Measurements from ENCODE around the gene AKR1C8. TPM values are rescaled to one million over a fixed set of nuclear protein-coding genes. Genes with fewer than 3 reads are reported as not detected.
"Not testable (repeated sequence)": the region's sequence is repeated elsewhere in the genome, so short reads cannot be mapped to it uniquely, and the experiment has no call there.

The AKR1C8 gene
- total RNA-seq, 4 donors from 2014 or later = not detected

- H3K27ac ChIP-seq = no peak overlapping the region
- no peaks in the 10 kb centered on the region for H3K36me3 ChIP-seq
- no peak for TF ChIP-seq POLR2A (IDR thresholded peaks at IDR 0.05)
- H3K27me3 ChIP-seq = no peaks in the 10 kb centered on the region
- DNase-seq (ENCODE audit: low spot score in 2 of 2) = no peak
- no peak overlapping the region for H3K4me3 ChIP-seq
- H3K9me3 ChIP-seq = peaks cover 0 to 22% (median 2%) of the 10 kb centered on the region in 4 donors
- no peaks in the 10 kb centered on the region for H3K4me1 ChIP-seq
Observed at GRCh38 chr10:5123886-5124285, 61.1 kb downstream of the AKR1C8 start.

GRCh38 chr10:5119997-5120396 is 65.0 kb downstream of the AKR1C8 start:
- not testable (repeated sequence) for H3K9me3 ChIP-seq; DNase-seq (ENCODE audit: low spot score in 2 of 2); H3K4me1 ChIP-seq; H3K4me3 ChIP-seq; H3K27ac ChIP-seq; H3K27me3 ChIP-seq; H3K36me3 ChIP-seq
- WGBS, 2 donors = 85 to 89% methylated on average over 5 of the region's 5 CpGs

GRCh38 chr10:5117026-5117425 is 67.9 kb downstream of the AKR1C8 start:
- no peaks in the 10 kb centered on the region for H3K4me1 ChIP-seq
- H3K36me3 ChIP-seq = no peaks in the 10 kb centered on the region
- H3K27me3 ChIP-seq = no peaks in the 10 kb centered on the region
- no peak for DNase-seq (ENCODE audit: low spot score in 2 of 2)
- H3K4me3 ChIP-seq = no peak overlapping the region
- WGBS, 2 donors = 46 to 49% methylated on average over 3 of the region's 3 CpGs
- TF ChIP-seq CTCF (IDR thresholded peaks at IDR 0.05) (no peak), EP300 (IDR thresholded peaks at IDR 0.05) (no peak), POLR2A (IDR thresholded peaks at IDR 0.05) (no peak)
- peaks cover 0 to 7% (median 0%) of the 10 kb centered on the region in 4 donors for H3K9me3 ChIP-seq
- H3K27ac ChIP-seq = no peak overlapping the region

GRCh38 chr10:5116621-5117020 is 68.3 kb downstream of the AKR1C8 start:
- WGBS, 2 donors = 60 to 71% methylated on average over 5 of the region's 5 CpGs
- Histone ChIP-seq H3K9me3 (peaks cover 0 to 7% (median 0%) of the 10 kb centered on the region in 4 donors), H3K27ac (no peak overlapping the region), H3K36me3 (no peaks in the 10 kb centered on the region), H3K4me1 (no peaks in the 10 kb centered on the region), H3K4me3 (no peak overlapping the region), H3K27me3 (no peaks in the 10 kb centered on the region)
- no peak for TF ChIP-seq POLR2A (IDR thresholded peaks at IDR 0.05)
- no peak for TF ChIP-seq CTCF (IDR thresholded peaks at IDR 0.05)
- TF ChIP-seq EP300 (IDR thresholded peaks at IDR 0.05) = no peak
- DNase-seq (ENCODE audit: low spot score in 2 of 2) = no peak

GRCh38 chr10:5109861-5110260 is 75.1 kb downstream of the AKR1C8 start:
- not testable (repeated sequence) for H3K4me3 ChIP-seq; H3K27ac ChIP-seq; H3K4me1 ChIP-seq; H3K9me3 ChIP-seq; H3K27me3 ChIP-seq; DNase-seq (ENCODE audit: low spot score in 2 of 2)
- peaks cover 0 to 19% (median 0%) of the 10 kb centered on the region in 3 donors for H3K36me3 ChIP-seq
- 89 to 90% methylated on average over 10 to 12 of the region's 12 CpGs for WGBS, 2 donors

GRCh38 chr10:5108658-5109416 is 76.1 kb downstream of the AKR1C8 start:
- no peak for TF ChIP-seq POLR2A (IDR thresholded peaks at IDR 0.05)
- no peak for TF ChIP-seq EP300 (IDR thresholded peaks at IDR 0.05)
- TF ChIP-seq CTCF (IDR thresholded peaks at IDR 0.05) = no peak
- WGBS, 2 donors = 38% methylated on average over 3 of the region's 3 CpGs
- no peaks in the 10 kb centered on the region for H3K4me1 ChIP-seq
- H3K9me3 ChIP-seq = peaks cover 0 to 4% (median 0%) of the 10 kb centered on the region in 4 donors
- no peak overlapping the region for H3K27ac ChIP-seq
- no peak overlapping the region for H3K4me3 ChIP-seq
- H3K27me3 ChIP-seq = no peaks in the 10 kb centered on the region
- peaks cover 0 to 19% (median 0%) of the 10 kb centered on the region in 3 donors for H3K36me3 ChIP-seq
- no peak for DNase-seq (ENCODE audit: low spot score in 2 of 2)

Measured in tibial nerve (tissue), 4 donors.